ENCODE measurements around the gene U2AF2. TPM values are rescaled to one million over a fixed set of nuclear protein-coding genes. Genes with fewer than 3 reads are reported as not detected.

Gene U2AF2
- total RNA-seq, 1 experiment from 2014 or later, result 343 TPM

- intact Hi-C loops (cut with micrococcal nuclease), result no loop called here
- no peak overlapping the region for H3K4me2 ChIP-seq (ENCODE audit: low read length)
- CTCF ChIA-PET, result interaction anchor here (0.7 kb wide), 1 partner anchor 17 kb away, joined by 3 read pairs; the partner anchor contains the start of gene ZNF865
These were observed 31.7 kb upstream of the U2AF2 start for GRCh38 chr19:55623130-55623529.

GRCh38 chr19:55623561-55623960, 31.3 kb upstream of the U2AF2 start:
- no peak for TF ChIP-seq EZH2phosphoT487 (IDR thresholded peaks at IDR 0.05; ENCODE audit: borderline replicate concordance, low read length)
- TF ChIP-seq CTCF (conservative IDR thresholded peaks at IDR 0.05; ENCODE audit: low read depth, low read length), result no peak
- no peak for TF ChIP-seq EZH2 (IDR thresholded peaks at IDR 0.05; ENCODE audit: low read length, unreplicated experiment)
- CTCF ChIA-PET, result interaction anchor here (0.8 to 1.0 kb wide), 2 partner anchors 17 to 19 kb away, joined by 4 read pairs; no protein-coding TSS in a partner anchor
- H3F3A ChIP-seq (ENCODE audit: low read length, unreplicated experiment), result no peaks in the 10 kb centered on the region
- no peak overlapping the region for H3K27ac ChIP-seq (ENCODE audit: low read length)
- intact Hi-C loops (cut with micrococcal nuclease), result no loop called here
- peaks cover 10% of the 10 kb centered on the region for H3K4me1 ChIP-seq (ENCODE audit: insufficient read depth, low read length)
- H4K20me1 ChIP-seq (ENCODE audit: low read length), result peaks cover 4% of the 10 kb centered on the region; the same call in 1 of the 2 replicates
- POLR2A ChIA-PET (ENCODE audit: unreplicated experiment), result interaction anchor here (0.6 to 1.2 kb wide), 2 partner anchors 31 to 173 kb away, joined by 6 to 9 read pairs; partner anchors contain the start of gene U2AF2
- no peaks in the 10 kb centered on the region for H3K27me3 ChIP-seq (ENCODE audit: low read length)
- H3K9ac ChIP-seq (ENCODE audit: low read length), result no peak overlapping the region
- peak overlapping the region; percentile 58 for H3K4me2 ChIP-seq (ENCODE audit: low read length)
- H3K36me3 ChIP-seq (ENCODE audit: low read depth, low read length), result no peaks in the 10 kb centered on the region
- H3K9me2 ChIP-seq (replicated peaks; ENCODE audit: low read length), result no peaks in the 10 kb centered on the region
- peak overlapping the region; percentile 54 for H3K4me3 ChIP-seq (ENCODE audit: low read length)
- BruUV-seq (replicated peaks), result TSS peak; percentile 45
- ATAC-seq (no peak), DNase-seq (no peak)
- H3K9me3 ChIP-seq (ENCODE audit: low read length), result no peaks in the 10 kb centered on the region
- no peak overlapping the region for H2AFZ ChIP-seq (ENCODE audit: low read length)
- peaks cover 8% of the 10 kb centered on the region for H3K79me2 ChIP-seq (ENCODE audit: low read length)

More at GRCh38 chr19:55623130-55623529, 31.7 kb upstream of the U2AF2 start:
- Histone ChIP-seq H3K9me3 (ENCODE audit: low read length) (no peaks in the 10 kb centered on the region), H3F3A (ENCODE audit: low read length, unreplicated experiment) (no peaks in the 10 kb centered on the region), H2AFZ (ENCODE audit: low read length) (no peak overlapping the region), H3K79me2 (ENCODE audit: low read length) (peaks cover 8% of the 10 kb centered on the region), H3K9me2 (replicated peaks; ENCODE audit: low read length) (no peaks in the 10 kb centered on the region), H3K36me3 (ENCODE audit: low read depth, low read length) (no peaks in the 10 kb centered on the region), H3K27ac (ENCODE audit: low read length) (no peak overlapping the region), H4K20me1 (ENCODE audit: low read length) (peaks cover 4% of the 10 kb centered on the region; the same call in 1 of the 2 replicates), H3K4me3 (ENCODE audit: low read length) (no peak overlapping the region), H3K27me3 (ENCODE audit: low read length) (no peaks in the 10 kb centered on the region), H3K4me1 (ENCODE audit: insufficient read depth, low read length) (peaks cover 10% of the 10 kb centered on the region), H3K9ac (ENCODE audit: low read length) (no peak overlapping the region)
- DNase-seq, result no peak
- no TSS peak for BruUV-seq (replicated peaks)
- TF ChIP-seq CTCF (conservative IDR thresholded peaks at IDR 0.05; ENCODE audit: low read depth, low read length) (no peak), EZH2 (IDR thresholded peaks at IDR 0.05; ENCODE audit: low read length, unreplicated experiment) (no peak), EZH2phosphoT487 (IDR thresholded peaks at IDR 0.05; ENCODE audit: borderline replicate concordance, low read length) (no peak)
- ATAC-seq, result no peak
- POLR2A ChIA-PET (ENCODE audit: unreplicated experiment), result interaction anchor here (0.6 kb wide), 1 partner anchor 172 kb away, joined by 9 read pairs; no protein-coding TSS in a partner anchor
